Endothelial cell of umbilical vein (primary cell): ENCODE data around the gene SPCS3.

Source experiments
- GATA2 ChIP-seq: IDR thresholded peaks from 2 replicates; pipeline ENCODE4 v1.7.0; 2011; ENCODE audit warnings: low read depth, mild to moderate bottlenecking, moderate library complexity, mixed read lengths, low read length; ENCODE audit not compliant: insufficient read length, insufficient read depth
- POLR2AphosphoS5 ChIP-seq: IDR thresholded peaks from 2 replicates; pipeline ENCODE4 v1.6.1; 2012; ENCODE audit warnings: low read depth, mild to moderate bottlenecking, control low read depth, low read length, moderate library complexity; ENCODE audit not compliant: insufficient read depth

DNA sequence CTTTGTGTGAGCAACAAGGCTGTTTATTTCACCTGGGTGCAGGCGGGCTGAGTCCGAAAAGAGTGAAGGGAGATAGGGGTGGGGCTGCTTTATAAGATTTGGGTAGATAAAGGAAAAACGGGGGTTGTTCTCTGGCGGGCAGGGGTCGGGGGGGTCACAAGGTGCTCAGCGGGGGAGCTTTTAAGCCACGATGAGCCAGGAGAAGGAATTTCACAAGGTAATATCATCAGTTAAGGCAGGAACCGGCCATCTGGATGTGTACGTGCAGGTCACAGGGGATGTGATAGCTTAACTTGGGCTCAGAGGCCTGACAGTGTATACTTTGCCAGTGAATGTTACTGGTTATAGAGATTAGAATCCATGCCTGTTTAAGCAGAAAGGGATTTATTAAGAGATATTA, 19.7 kb upstream of the SPCS3 start:
- TF ChIP-seq POLR2AphosphoS5 (no peak), GATA2 (no peak)
